NCI-H1092 (cell line): ENCODE data around the gene VPS37D.

Experiments used
- DNase-seq: peaks from one replicate; lab custom pipeline; 2025; lab: John Stamatoyannopoulos, UW

VPS37D gene

DNA sequence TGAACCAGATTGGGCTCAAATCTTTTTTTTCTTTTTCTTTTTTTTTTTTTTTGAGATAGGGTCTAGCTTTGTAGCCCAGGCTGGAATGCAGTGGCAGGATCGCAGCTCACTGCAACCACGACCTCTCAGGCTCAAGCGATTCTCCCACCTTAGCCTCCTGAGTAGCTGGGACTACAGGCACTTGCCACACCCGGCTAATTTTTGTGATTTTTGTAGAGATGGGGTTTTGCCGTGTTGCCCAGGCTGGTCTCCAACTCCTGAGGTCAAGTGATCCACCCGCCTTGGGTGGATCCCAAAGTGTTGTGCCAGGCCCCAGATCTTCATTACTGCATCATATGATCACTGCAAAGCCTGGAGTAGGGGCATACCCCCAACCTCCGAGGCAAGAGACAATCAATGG lies 12.9 kb downstream of the VPS37D start:
- no peak for DNase-seq

DNA sequence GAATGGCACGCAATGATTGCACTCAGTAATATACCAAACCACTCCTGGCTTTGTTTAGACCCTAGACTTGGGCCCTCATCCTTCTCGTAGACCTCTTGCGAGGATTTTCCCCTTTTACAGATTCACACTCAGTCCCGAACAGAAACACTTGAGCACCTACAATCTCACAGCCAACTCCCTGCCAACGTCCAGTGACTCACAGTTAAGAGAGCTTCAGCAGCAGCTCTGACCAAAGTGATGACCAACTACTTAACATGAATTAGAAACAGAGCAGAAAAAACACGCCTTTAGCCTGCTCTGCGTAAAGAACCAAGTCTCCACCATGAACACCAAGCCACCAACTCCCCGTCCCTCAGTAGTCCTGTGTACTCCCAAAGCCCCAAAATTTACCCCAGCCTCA lies 13.4 kb downstream of the VPS37D start:
- no peak for DNase-seq

DNA sequence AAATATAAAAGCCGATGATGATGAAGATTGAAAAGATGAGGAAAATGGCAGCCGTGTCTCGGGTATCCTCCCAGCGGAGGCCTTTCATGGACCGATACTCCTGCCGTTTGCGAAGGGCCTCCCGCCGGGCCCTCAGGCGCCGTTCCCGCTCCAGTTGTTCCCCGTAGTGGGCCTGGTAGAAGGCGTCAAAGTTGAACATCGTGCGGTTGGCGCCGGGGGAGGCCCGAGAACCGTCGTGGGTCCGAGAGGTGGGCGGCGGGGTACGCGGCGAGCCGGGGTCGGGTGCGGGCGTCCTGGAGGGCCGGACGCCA lies 15.1 kb downstream of the VPS37D start:
- DNase-seq, result no peak

DNA sequence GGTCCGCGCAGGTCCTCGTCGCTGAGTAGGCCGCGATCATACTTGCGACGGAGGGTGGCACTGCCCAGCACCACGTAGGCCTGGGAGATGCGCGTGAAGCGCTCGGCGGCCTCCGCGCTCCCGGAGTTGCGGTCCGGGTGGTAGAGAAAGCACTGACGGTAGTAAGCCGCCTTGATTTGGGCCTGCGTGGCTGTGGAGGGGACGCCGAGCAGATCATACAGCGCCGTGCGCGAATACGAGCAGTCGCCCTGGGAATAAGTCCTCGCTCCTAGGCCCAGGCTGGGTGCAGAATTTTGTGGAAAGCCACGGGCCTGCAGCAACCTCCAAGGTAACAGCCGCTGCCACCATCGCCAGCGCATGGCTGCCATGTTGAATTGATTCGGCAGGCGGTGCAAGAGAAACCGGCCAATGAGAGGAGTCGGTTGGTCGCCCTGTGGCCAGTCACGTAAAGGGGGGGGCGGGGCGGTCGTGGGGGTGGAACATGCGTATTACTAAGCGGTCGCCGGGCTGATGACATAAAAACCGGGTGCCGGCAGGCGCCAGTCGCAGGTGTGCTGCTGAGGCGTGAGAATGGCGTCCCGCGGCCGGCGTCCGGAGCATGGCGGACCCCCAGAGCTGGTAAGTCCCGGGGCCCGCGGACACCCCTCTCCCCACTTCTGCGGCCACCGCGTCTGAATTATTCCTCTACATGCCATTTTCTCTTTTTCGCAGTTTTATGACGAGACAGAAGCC lies 15.6 kb downstream of the VPS37D start, which contains the start of the genes BUD23 and DNAJC30:
BUD23 (plus strand) TSS at position 542 of the 732 bp plus-strand sequence; CDS start at position 571, 29 bp downstream.
DNAJC30 (minus strand) TSS at position 398 of the 732 bp plus-strand sequence; CDS start at position 368, 30 bp downstream.
- DNase-seq, result peak; percentile 95

DNA sequence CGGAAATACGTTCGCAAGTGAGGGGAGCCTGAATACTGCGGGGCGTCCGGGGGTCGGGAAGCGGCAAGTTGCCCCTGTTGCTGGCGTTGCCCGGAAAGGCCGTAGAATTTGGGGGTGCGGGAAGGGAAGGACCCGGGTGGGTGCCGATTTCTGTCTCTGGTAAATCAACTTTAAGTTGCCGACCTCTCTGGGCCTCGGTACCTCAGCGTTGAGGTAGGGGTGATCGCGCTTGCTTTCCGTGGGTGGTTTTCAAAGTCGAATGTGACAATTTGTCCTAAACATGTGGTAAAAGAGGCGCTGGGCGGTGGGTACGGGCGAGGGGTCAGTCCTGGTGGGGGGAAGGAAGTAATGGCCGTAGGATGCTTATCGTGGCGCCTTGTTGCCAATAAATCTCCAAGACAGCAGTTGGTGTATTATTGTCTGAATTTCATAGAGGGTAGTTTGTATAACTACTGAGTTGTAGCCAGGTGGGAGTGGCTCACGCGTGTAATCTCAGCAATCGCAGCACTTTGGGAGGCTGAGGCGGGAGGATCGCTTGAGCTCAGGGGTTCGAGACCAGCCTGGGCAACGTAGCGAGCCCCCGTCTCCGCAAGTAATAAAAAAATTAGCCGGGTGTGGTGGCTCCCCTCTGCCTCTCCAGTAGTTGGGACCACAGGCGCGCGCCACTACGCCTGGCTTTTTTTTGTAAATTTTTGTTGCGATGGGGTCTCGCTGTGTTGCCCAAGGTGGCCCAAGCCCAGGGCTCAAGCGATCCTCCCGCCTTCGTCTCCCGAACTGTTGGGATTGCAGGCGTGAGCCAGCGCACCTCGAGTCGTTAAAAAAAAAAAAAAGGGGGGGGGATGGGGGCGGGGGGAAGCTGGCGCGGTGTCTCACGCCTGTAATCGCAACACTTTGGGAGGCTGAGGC lies 16.4 kb downstream of the VPS37D start:
- DNase-seq, result no peak

DNA sequence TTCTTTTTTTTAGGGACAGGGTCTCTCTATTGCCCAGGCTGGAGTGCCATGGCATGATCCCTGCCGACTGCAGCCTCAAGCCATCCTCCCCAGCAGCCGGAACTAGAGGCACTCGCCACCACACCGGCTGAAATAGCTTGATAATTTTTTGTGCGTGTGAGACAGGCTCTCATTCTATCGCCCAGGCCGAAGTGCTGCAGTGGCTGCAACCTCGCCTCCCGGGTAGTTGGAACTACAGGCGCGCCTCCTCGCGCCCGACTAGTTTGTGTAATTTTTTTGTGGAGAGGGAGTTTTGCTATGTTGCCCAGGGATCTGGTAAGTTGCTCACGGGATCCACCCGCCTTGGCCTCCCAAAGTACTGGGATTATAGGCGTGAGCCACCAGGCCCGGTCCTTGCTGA lies 17.7 kb downstream of the VPS37D start:
- DNase-seq, result no peak

DNA sequence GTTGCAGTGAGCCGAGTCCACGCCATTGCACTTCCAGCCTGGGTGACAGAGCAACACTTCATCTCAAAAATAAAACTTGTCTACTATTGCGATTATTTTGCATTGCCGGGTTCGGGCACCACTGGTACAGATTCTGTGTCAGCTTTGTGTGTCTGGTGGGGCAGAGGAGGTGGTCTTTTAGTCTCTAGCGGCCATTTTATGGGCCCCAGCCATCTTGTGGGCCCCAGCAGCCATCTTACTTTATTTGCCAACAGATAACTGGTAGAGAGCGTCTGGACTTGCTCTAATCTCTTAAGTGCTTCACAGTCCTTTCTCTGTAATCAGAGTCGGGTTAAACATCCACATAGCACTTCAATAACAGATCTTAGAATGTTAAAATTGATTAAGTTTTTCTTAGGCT lies 20.7 kb downstream of the VPS37D start:
- DNase-seq, result no peak

DNA sequence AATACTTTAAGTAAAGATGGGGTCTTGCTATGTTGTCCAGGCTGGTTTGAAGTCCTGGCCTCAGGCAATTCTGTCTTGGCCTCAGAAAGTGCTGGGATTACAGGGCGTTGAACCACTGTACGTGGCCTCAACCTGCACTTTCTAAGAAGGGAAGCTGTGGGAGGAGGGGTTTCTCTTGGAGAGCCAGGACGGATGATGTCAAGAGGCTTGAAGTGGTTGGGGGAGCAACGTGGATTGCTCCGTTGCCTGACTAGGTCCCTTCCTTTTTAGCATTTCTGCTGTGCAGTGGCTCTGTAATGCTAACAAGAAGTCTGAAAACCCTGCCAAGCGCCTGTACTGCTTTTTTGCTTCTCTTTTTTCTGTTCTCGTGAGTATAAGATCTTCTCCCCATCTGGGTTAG lies 23.0 kb downstream of the VPS37D start:
- DNase-seq, result no peak

DNA sequence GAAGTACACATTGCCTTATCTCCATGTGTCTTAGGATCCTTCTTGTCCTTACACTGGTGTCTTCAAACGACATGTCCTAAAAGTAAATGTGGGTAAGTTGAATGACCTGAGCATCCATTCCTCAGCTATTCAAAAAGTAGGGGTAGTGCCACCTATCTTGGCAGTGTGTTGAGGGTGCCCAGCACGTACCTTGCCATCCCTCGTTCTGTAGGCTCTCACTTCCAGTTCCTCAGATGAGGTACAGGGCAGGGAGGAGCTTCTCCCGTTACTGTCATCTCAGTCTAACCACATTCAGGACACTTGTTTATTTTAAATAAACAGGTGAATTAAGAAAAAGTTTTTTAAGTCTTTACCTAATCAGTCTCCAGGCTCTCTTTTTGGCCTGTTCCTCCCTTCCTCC lies 28.7 kb downstream of the VPS37D start:
- DNase-seq, result no peak

DNA sequence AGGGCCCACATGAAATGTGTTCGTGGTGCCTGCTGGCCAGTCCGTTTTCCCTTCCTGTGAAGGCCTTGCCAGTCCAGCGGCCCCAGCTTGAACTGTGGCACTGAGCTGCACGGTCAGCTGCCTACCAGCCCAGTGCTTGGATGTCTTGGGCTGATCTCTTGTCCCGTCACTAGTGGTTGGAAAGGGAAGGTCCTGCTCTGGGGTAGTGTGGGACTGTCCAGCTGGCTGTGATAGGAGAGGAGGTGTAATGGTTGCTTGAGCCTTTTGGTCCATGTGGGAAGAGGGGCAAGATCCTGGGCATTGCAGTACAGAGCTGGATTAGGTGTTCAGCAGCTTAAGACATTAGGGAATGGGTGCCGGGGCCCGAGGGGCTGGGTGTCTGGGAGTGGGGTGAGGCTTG lies 30.8 kb downstream of the VPS37D start:
- no peak for DNase-seq

DNA sequence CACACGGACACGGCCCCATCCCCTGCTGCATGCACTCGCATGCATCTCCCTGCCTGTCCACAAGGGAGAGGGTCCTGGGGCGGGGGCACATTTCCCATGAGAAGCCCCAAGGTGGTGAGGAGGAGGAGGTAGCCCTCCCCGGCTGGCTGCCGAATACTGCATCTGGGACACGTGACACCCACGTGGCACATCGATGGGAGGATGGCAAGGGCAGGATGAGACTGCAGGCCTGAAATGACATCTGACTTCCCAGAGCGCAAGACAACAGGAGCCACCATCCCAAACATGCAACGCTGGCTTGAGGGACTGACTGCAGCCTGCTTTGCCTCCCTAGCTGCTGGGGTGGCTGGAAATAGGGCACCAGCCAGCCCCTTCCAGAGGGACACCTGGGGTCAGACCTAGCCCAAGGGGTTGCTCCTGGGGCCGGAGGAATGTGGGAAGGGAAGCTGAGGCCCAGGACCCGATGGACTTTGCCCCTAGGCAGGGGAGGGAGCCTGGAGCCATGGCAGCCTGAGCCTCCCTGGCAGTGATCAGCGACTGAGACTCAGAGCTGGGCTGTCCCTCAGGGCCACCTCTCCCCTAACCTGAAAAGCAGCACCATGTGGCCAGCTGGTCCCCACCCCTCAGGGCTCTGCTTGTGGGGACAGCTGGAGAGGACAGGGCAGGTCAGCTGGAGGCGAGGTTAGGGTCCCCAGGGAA lies 31.9 kb downstream of the VPS37D start:
- no peak for DNase-seq

DNA sequence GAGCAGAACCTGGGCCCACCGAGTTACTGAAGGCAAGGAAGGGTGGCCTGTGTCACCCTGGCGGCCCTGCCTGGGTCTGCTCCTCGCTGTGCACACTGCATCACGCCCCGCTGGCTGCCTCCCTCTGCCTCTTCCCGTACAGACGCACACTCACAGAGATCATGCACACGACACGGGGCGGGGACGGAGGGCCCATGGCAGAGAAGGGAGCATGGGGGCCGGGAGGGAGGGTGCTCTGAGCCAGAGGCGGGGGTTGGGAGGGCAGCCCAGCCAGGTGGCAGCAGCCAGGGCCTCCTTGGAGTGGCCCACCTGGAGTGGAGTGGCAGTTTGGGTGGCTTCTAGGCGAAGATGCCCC lies 32.4 kb downstream of the VPS37D start:
- no peak for DNase-seq

DNA sequence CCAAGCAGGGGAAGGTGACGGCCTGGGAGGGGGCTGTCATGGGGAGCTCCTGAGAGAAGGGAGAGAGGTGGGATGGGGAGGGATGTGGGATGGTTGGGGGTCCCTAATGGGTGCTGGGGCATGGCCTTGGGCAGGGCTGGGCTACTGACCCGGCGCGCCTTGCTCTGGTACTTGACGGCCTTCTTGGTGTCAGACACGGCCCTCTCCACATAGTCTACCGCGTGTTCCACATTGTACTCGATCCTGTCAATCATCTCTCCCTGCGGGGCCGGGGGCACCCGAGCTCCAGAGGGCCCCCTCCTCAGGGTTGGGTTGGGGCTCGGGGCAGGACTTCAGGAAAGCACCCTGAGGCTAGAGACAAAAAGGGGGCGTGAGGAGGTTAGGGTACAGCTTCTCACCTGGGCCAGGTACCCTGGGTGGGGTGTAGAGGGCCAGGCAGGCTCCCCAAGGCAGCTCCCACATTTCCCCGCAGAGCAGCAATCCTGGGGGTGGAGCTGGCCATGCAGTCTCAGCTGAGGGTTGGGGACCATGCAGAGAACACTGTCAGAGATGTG lies 33.0 kb downstream of the VPS37D start:
- DNase-seq, result no peak

DNA sequence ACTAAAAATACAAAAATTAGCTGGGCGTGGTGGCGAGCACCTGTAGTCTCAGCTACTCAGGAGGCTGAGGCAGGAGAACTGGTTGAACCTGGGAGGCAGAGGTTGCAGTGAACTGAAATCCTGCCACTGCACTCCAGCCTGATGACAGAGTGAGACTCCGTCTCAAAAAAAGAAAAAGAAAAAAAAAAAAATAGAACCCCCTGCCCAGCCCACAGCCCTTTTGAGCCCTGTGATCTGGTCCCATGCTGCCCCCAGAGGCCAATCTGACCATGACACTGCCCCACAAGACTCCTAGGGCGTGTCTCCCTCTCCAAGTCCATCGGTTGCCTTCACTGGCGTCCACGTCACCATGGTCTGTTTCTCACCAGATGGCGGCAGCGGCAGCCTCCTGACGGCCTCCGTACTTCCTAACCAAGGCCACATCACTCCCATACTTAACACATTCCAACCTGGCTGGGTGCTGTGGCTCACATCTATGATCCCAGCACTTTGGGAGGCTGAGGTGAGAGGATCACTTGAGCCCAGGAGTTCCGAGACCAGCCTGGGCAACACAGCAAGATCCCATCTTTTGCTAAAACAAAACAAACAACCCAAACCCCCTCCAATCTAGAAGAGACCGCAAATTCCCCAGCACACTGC lies 33.8 kb downstream of the VPS37D start:
- no peak for DNase-seq

DNA sequence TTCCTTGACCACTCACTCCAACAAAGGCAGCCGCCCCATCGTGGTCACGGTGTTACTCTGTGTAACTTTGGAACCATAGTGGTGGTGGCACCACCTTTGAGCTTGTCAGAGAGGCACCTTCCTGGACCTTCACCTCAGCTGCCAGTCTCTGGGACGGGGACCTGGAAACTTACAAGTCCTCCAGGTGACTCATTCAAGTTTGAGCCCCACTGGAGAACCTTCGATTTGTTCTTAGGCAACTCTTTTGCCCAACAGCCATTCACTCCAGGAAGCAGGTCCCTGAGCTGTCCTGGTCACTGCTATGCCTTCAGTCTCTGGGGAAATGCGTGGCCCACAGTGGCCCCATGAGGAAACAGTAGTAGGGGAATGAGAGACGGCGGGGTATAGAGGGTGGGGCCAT lies 34.6 kb downstream of the VPS37D start:
- no peak for DNase-seq

DNA sequence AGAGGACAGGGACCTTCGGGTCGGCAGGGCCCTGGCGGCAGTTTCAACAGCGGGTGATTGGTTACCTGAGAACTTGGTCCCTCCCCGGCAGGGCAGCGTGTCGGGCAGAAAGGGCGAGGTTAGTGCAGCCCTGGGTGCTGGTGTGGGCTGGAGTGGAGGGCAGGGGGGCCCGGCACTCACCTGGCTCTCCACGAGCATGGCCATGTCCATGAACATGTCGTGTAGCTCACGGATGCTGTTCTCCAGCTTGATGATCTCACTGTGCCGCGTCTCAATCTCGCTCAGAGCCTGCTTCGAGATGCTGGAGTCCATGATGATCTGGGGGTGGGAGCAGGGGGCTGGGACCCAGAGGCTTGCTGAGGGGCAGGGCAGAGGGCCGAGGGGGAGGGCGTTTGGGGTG lies 35.0 kb downstream of the VPS37D start:
- no peak for DNase-seq

DNA sequence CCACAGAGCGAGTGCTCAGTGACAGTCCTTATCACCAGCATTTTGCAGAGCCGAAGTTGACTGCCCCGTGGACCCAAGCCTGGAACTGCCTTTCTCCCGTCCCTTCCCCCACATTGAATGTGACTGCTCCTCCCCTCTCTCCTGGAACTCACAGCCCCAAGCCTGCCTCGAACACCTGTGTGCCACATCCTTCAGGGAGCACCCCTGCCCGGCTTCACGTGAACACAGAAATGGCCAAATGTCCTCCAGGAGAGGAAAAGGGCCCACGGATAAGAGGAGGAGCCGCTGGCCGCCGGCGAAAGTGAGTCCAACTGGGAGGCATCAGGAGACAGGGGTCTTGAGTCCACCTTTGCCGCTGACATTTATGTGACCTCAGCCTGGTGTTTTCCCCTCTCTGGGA lies 35.6 kb downstream of the VPS37D start:
- no peak for DNase-seq

DNA sequence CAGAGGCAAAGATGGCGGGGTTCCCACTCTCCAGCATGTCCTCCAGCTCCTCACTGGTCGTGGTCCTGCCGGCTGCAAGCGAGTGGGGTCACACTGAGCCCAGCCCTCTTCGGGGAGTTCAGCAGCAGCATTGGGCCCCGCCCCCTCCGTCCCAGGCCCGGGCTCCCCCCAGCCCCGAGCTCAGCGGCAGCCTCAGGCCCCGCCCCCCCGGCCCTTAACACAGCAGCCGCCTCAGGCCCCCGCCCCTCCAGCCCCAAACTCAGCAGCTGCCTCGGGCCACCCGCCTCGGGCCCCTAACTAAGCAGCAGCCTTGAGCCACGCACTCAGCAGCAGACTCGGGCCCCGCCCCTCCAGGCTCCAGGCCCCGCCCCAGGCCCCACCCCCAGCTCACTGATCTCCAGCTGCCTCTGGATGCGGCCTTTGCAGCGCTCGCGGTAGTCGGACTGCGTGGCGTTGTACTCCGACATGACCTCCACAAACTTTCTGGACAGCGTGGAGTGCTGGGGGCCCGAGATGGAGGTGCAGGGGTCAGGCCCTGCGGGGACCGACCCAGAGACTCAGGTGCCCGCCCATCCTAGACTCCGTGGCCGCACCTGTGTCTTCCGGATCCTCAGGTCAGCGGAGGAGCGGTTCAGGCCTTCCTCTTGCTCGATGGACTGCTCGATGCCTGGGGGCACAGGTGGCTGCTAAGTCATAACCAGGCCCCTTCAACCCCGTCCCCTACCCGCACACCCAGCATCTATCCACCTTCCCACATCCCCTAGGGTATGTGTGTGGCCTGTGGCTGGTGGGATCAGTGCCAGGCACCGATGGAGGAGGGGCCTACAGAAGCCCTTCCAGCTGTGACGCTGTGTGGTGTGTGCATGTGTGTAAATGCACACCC lies 36.4 kb downstream of the VPS37D start:
- no peak for DNase-seq

DNA sequence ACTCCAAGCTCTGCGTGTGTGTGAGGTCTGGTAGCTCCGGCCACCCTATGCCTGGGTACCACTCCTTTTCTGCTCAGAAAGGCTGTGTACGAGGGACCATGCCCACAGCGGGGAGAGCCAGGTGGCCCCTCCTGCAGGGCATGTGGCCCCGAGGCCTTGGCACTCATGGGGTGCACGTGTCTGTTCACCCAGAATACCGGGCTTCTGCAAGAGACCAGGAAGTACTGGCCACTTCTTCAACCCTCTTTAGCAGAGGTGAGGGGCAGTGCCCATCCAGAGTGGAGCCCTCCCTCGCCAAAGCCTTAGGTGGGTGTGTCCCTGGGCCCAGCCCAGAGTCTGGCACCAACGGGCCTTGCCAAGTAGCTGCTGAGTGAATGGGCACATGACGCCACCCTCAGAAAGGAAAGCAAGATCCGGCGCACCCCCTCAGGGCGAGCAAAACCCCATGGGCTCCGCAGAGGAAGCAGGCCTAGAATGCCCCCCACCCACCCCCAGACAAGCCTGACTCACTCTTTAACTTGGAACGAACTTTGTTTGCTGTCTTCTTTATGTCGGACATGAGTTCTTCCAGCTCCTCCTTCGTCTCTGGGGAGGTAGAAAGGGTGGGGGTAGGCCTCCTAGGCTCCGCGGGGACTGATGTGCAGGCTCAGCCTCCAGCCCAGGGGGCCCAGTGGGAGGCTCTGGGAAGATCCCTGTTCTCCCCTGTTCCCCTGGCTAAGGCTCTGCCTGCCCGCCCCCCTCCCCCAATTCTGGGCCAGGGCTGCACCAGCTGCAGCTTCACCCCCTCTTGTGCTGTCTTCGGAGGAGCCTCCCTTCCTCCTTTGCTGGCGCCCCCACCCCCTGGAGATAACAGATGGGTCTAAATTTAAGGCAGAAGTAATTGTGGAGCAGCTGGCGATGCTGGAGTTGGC lies 37.3 kb downstream of the VPS37D start:
- DNase-seq, result no peak

DNA sequence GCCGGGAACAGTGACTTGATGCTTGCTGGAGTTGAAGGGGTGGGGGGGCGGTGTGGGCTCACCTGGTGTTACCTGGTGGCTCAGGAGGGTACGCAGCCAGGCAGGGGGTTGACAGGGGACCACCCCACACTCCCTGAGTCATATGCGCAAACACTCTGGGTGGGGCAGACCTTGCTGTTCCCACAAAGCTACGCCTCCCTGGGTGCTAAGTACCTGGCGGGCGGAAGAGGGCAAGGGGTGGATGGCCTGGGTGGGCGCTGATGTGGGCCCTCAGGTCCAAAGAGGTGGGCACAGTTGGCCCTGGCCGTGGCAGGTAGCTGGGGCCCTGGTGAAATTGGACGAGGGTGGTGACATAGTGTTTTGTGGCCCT lies 37.9 kb downstream of the VPS37D start:
- DNase-seq, result no peak
